H1 (cell line): ENCODE data around the gene SNX20. TPM values are rescaled to one million over a fixed set of nuclear protein-coding genes. Genes with fewer than 3 reads are reported as not detected.

ENCODE experiments used
- CTCF ChIA-PET: fragments of 300-600 bp; sonication (Branson Sonifier 250); formaldehyde crosslinking; loops from one replicate; lab custom pipeline; 2021; ENCODE audit not compliant: partially characterized antibody; lab: Charles Lee
- POLR2A ChIA-PET: fragments of 300-600 bp; sonication (Branson Sonifier 250); formaldehyde crosslinking; loops from one replicate; lab custom pipeline; 2021; ENCODE audit warnings: inconsistent platforms; ENCODE audit not compliant: partially characterized antibody; lab: Charles Lee
- DNase-seq, 2 experiments: peaks; one replicate each; pipeline versions ENCODE4 v3.0.0 to v3.0.0-alpha.2; 2010 to 2022; ENCODE audit warnings: low spot score in 2 of 2, low read depth in 1 of 2, mixed read lengths in 1 of 2
- FAIRE-seq: peaks from 2 replicates; lab custom pipeline; 2011; peaks lifted over from hg19 to GRCh38; lab: Jason Lieb, UNC
- H2AFZ ChIP-seq: 2 replicates; pipeline ENCODE4 v1.8.1; 2012; ENCODE audit warnings: low read length, inconsistent platforms
- H2AK5ac ChIP-seq: 2 replicates; pipeline ENCODE4 v1.6.1; 2013; ENCODE audit warnings: low read depth, low read length
- H2BK120ac ChIP-seq: replicated peaks from 2 replicates; pipeline ENCODE3; 2013; ENCODE audit warnings: low read depth, low read length, inconsistent platforms
- H2BK12ac ChIP-seq: 2 replicates; pipeline ENCODE4 v1.6.1; 2013; ENCODE audit warnings: low read depth, low read length
- H2BK15ac ChIP-seq: 2 replicates; pipeline ENCODE4 v1.6.1; 2013; ENCODE audit warnings: low read length
- H2BK20ac ChIP-seq: 2 replicates; pipeline ENCODE4 v1.6.1; 2013; ENCODE audit warnings: low read length
- H2BK5ac ChIP-seq: 2 replicates; pipeline ENCODE4 v1.6.1; 2013; ENCODE audit warnings: low read depth, low read length
- H3K14ac ChIP-seq: 2 replicates; pipeline ENCODE4 v1.6.1; 2013; ENCODE audit warnings: inconsistent platforms; ENCODE audit not compliant: insufficient read length
- H3K18ac ChIP-seq: 2 replicates; pipeline ENCODE4 v1.6.1; 2013; ENCODE audit warnings: low read length; ENCODE audit errors: extremely low read depth
- H3K23ac ChIP-seq: 2 replicates; pipeline ENCODE4 v1.6.1; 2013; ENCODE audit warnings: inconsistent platforms; ENCODE audit not compliant: insufficient read length
- H3K23me2 ChIP-seq: 2 replicates; pipeline ENCODE4 v1.6.1; 2013; ENCODE audit warnings: low read depth, low read length
- H3K27ac ChIP-seq: 2 replicates; pipeline ENCODE4 v1.6.1; 2011; ENCODE audit warnings: low read depth, low read length, inconsistent platforms
- H3K27me3 ChIP-seq, 4 experiments: replicated peaks in 1 of 4; 1 replicate in 1 of 4; 2 replicates in 3 of 4; pipeline versions ENCODE4 v1.6.1 to v1.8.1; 2011 to 2013; ENCODE audit warnings: low read length in 3 of 4, mild to moderate bottlenecking in 3 of 4, inconsistent platforms in 2 of 4, mixed read lengths in 2 of 4, moderate library complexity in 1 of 4; ENCODE audit not compliant: control insufficient read depth in 3 of 4, insufficient read depth in 3 of 4; ENCODE audit errors: extremely low read depth in 1 of 4
- H3K36me3 ChIP-seq, 4 experiments: 2 replicates each; pipeline versions ENCODE4 v1.6.1 to v1.8.1; 2011 to 2013; ENCODE audit warnings: mild to moderate bottlenecking in 4 of 4, low read length in 3 of 4, moderate library complexity in 2 of 4, control low read depth in 1 of 4, inconsistent platforms in 1 of 4; ENCODE audit not compliant: insufficient read depth in 4 of 4, control insufficient read depth in 2 of 4
- H3K4ac ChIP-seq: replicated peaks from 2 replicates; pipeline ENCODE3; 2013; ENCODE audit warnings: low read length, low read depth, mixed read lengths, inconsistent platforms; ENCODE audit not compliant: insufficient read length
- H3K4me1 ChIP-seq, 4 experiments: replicated peaks in 1 of 4; 1 replicate in 1 of 4; 2 replicates in 3 of 4; pipeline versions ENCODE4 v1.6.1 to v1.8.1; 2011 to 2013; ENCODE audit warnings: low read length in 3 of 4, inconsistent platforms in 2 of 4, mixed read lengths in 1 of 4; ENCODE audit not compliant: insufficient read depth in 4 of 4, control insufficient read depth in 3 of 4
- H3K4me2 ChIP-seq, 2 experiments: 2 replicates each; pipeline versions ENCODE4 v1.6.1 to v1.8.1; 2011 to 2013; ENCODE audit warnings: low read depth in 2 of 2, low read length in 2 of 2, control low read depth in 1 of 2, inconsistent platforms in 1 of 2, mild to moderate bottlenecking in 1 of 2; ENCODE audit not compliant: insufficient read depth in 1 of 2
- H3K4me3 ChIP-seq, 4 experiments: fragments of 200-600, 300-600 bp in 1 of 4; sonication (generic), shearing (Covaris generic), sonication (Bioruptor Twin) in 1 of 4; 2 replicates each; pipeline versions ENCODE4 v1.5.1 to v1.8.1; 2011 to 2016; ENCODE audit warnings: low read length in 4 of 4, low read depth in 3 of 4, control low read depth in 2 of 4, inconsistent platforms in 2 of 4, mild to moderate bottlenecking in 2 of 4, mixed read lengths in 1 of 4, moderate library complexity in 1 of 4; ENCODE audit not compliant: insufficient read depth in 2 of 4; ENCODE audit errors: extremely low read depth in 1 of 4
- H3K56ac ChIP-seq: replicated peaks from 2 replicates; pipeline ENCODE3; 2013; ENCODE audit warnings: low read depth, mild to moderate bottlenecking, mixed read lengths, low read length, inconsistent platforms; ENCODE audit not compliant: insufficient read length
- H3K79me1 ChIP-seq: 2 replicates; pipeline ENCODE4 v1.6.1; 2013; ENCODE audit warnings: low read depth, low read length, control low read depth
- H3K79me2 ChIP-seq, 2 experiments: 2 replicates each; pipeline versions ENCODE4 v1.6.1 to v1.8.1; 2012 to 2013; ENCODE audit warnings: low read length in 2 of 2, mild to moderate bottlenecking in 2 of 2, inconsistent platforms in 1 of 2; ENCODE audit not compliant: insufficient read depth in 2 of 2, control insufficient read depth in 1 of 2
- H3K9ac ChIP-seq, 4 experiments: replicated peaks in 1 of 4; 1 replicate in 1 of 4; 2 replicates in 3 of 4; pipeline versions ENCODE4 v1.6.1 to v1.8.1; 2011 to 2013; ENCODE audit warnings: low read depth in 3 of 4, low read length in 3 of 4, control low read depth in 2 of 4, mild to moderate bottlenecking in 2 of 4, moderate library complexity in 2 of 4, inconsistent platforms in 1 of 4; ENCODE audit errors: extremely low read depth in 1 of 4
- H3K9me3 ChIP-seq, 2 experiments: 2 replicates each; pipeline versions ENCODE4 v1.6.1 to v1.8.1; 2012 to 2013; ENCODE audit warnings: mild to moderate bottlenecking in 2 of 2, moderate library complexity in 2 of 2, control low read depth in 1 of 2, inconsistent platforms in 1 of 2, low read depth in 1 of 2, low read length in 1 of 2, mixed read lengths in 1 of 2; ENCODE audit not compliant: insufficient read depth in 2 of 2
- H4K20me1 ChIP-seq, 2 experiments: replicated peaks in 1 of 2; 2 replicates each; pipeline versions ENCODE3 to v1.8.1; 2011 to 2013; ENCODE audit warnings: inconsistent platforms in 2 of 2, low read length in 2 of 2, mild to moderate bottlenecking in 1 of 2; ENCODE audit not compliant: insufficient read depth in 2 of 2, control insufficient read depth in 1 of 2
- H4K5ac ChIP-seq: 2 replicates; pipeline ENCODE4 v1.6.1; 2013; ENCODE audit warnings: low read length, low read depth, mixed read lengths, inconsistent platforms; ENCODE audit not compliant: insufficient read length
- H4K8ac ChIP-seq: 2 replicates; pipeline ENCODE4 v1.8.0; 2013; ENCODE audit warnings: mild to moderate bottlenecking, moderate library complexity, low read length, inconsistent platforms; ENCODE audit not compliant: insufficient read depth; ENCODE audit errors: extremely low read depth
- H4K91ac ChIP-seq: replicated peaks from 2 replicates; pipeline ENCODE3; 2013; ENCODE audit warnings: low read length, mixed read lengths, inconsistent platforms; ENCODE audit not compliant: insufficient read length
- ASH2L ChIP-seq: fragments of 200-600, 300-600 bp; sonication (generic); IDR thresholded peaks from one replicate; pipeline ENCODE4 v1.7.1; 2017; ENCODE audit warnings: low read length
- BACH1 ChIP-seq: IDR thresholded peaks from 2 replicates; pipeline ENCODE4 v1.6.1; 2012; ENCODE audit warnings: low read length, improper control_type of control experiment
- CBX5 ChIP-seq: fragments of 300-800, 300-1000 bp; sonication (generic); IDR thresholded peaks from 2 replicates; pipeline ENCODE4 v1.7.1; 2016; ENCODE audit warnings: antibody characterized with exemption, low read length, low read depth
- CHD1 ChIP-seq: IDR thresholded peaks from 2 replicates; pipeline ENCODE4 v1.6.1; 2012; ENCODE audit warnings: low read depth, low read length, improper control_type of control experiment
- JUN ChIP-seq: IDR thresholded peaks from 2 replicates; pipeline ENCODE4 v1.6.1; 2011; ENCODE audit warnings: low read depth, mild to moderate bottlenecking, improper control_type of control experiment, low read length
- POLR2A ChIP-seq, 2 experiments: IDR thresholded peaks; 1 replicate in 1 of 2; 2 replicates in 1 of 2; pipeline ENCODE4 v1.6.1; 2011; ENCODE audit warnings: low read depth in 2 of 2, low read length in 2 of 2, mild to moderate bottlenecking in 2 of 2; ENCODE audit errors: control extremely low read depth in 1 of 2
- SIX5 ChIP-seq: IDR thresholded peaks from 2 replicates; pipeline ENCODE4 v1.6.1; 2011; ENCODE audit warnings: mild to moderate bottlenecking, low read depth, low read length
- SP4 ChIP-seq: IDR thresholded peaks from 2 replicates; pipeline ENCODE4 v1.6.1; 2012; ENCODE audit warnings: low read length, inconsistent platforms
- TCF12 ChIP-seq: IDR thresholded peaks from 2 replicates; pipeline ENCODE4 v1.6.1; 2011; ENCODE audit warnings: low read depth, mild to moderate bottlenecking, low read length
- WGBS, 2 experiments: shearing (Covaris generic) in 1 of 2; methylation state at CpG; one replicate each; pipeline versions ENCODE4 v1.1.6 to v1.1.7; 2013 to 2015; ENCODE audit warnings: low lambda C conversion rate in 2 of 2, mixed read lengths in 2 of 2, inconsistent platforms in 1 of 2, low coverage in 1 of 2, missing lambda C conversion rate in 1 of 2; ENCODE audit not compliant: insufficient replicate concordance in 2 of 2, insufficient coverage in 1 of 2, insufficient read length in 1 of 2; ENCODE audit errors: extremely low coverage in 1 of 2, missing lambda C conversion rate in 1 of 2; 5-methylcytosine and 5-hydroxymethylcytosine counted together
- polyA plus RNA-seq, 7 experiments: library from polyadenylated mRNA; depleted of rRNA in 3 of 7; stranded (reverse) in 5 of 7; unstranded in 2 of 7; fragments of >200 nt in 5 of 7; fragments of 200-250 nt in 2 of 7; gene quantifications; 1 replicate in 5 of 7; 2 replicates in 1 of 7; 4 replicates in 1 of 7; pipeline versions ENCODE4 v1.2.1 to v1.2.3, GENCODE V29; 2011 to 2013; ENCODE audit warnings: missing spikeins in 2 of 7, mixed read lengths in 2 of 7
- total RNA-seq: library from RNA; stranded (reverse); fragmentation: NEBNext Ultra II Directional; extraction: Animal tissue kit (Norgen Biotek cat#: 25700); gene quantifications from 2 replicates; pipeline ENCODE4 v1.2.1, GENCODE V29; 2021
- TF ChIP-seq, protein P1 (sequence below), 3 experiments: IDR thresholded peaks; 1 replicate in 2 of 3; 2 replicates in 1 of 3; pipeline versions ENCODE4 v1.5.1 to v1.6.1; 2011; ENCODE audit warnings: low read length in 3 of 3, mild to moderate bottlenecking in 3 of 3, inconsistent platforms in 2 of 3, low read depth in 1 of 3, moderate library complexity in 1 of 3; ENCODE audit not compliant: insufficient read depth in 1 of 3; ENCODE audit errors: control extremely low read depth in 1 of 3
- TF ChIP-seq, protein P2 (sequence below): IDR thresholded peaks from 2 replicates; pipeline ENCODE4 v1.6.1; 2012; ENCODE audit warnings: inconsistent platforms

SNX20 gene
- total and polyA plus RNA-seq, 2 of the 8 experiments (the other 6 are each of a cell fraction or from before 2014, with no cell fraction given) = not detected

DNA sequence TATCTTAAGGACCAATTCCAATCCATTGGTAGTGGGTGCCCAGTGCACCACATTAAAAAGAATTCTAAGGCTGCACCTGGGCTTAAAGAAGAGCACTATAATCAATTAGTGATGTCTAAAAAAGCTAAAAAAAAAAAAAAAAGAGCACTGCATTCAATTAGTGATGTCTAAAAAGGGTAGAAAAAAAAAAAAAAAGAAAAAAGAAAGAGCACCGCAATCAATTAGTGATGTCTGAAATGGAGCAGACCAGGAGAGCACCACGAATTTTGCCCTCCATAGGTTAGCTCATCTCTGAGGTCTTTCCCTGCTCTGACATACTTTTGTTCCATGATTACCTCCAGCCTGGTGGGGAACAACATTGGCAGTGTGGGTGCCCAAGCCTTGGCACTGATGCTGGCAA lies 41.8 kb upstream of the SNX20 start:
- H3K4me2 ChIP-seq = no peak overlapping the region
- H2BK12ac ChIP-seq = no peak overlapping the region
- FAIRE-seq = no peak
- H3K23ac ChIP-seq = no peak overlapping the region
- no peak overlapping the region for H2BK120ac ChIP-seq
- no peak overlapping the region for H3K14ac ChIP-seq
- H4K20me1 ChIP-seq = no peaks in the 10 kb centered on the region
- no peaks in the 10 kb centered on the region for H3K23me2 ChIP-seq
- DNase-seq = no peak
- H3K18ac ChIP-seq = no peak overlapping the region
- no peaks in the 10 kb centered on the region for H3K27me3 ChIP-seq
- H3K79me2 ChIP-seq = no peaks in the 10 kb centered on the region
- H3K27ac ChIP-seq = no peak overlapping the region
- TF ChIP-seq SIX5 = no peak
- TF ChIP-seq, protein P1, sequence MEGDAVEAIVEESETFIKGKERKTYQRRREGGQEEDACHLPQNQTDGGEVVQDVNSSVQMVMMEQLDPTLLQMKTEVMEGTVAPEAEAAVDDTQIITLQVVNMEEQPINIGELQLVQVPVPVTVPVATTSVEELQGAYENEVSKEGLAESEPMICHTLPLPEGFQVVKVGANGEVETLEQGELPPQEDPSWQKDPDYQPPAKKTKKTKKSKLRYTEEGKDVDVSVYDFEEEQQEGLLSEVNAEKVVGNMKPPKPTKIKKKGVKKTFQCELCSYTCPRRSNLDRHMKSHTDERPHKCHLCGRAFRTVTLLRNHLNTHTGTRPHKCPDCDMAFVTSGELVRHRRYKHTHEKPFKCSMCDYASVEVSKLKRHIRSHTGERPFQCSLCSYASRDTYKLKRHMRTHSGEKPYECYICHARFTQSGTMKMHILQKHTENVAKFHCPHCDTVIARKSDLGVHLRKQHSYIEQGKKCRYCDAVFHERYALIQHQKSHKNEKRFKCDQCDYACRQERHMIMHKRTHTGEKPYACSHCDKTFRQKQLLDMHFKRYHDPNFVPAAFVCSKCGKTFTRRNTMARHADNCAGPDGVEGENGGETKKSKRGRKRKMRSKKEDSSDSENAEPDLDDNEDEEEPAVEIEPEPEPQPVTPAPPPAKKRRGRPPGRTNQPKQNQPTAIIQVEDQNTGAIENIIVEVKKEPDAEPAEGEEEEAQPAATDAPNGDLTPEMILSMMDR (IDR thresholded peaks at IDR 0.05; ENCODE audit: control extremely low read depth in 1 of 3, insufficient read depth in 1 of 3, low read depth in 1 of 3, low read length in 3 of 3) = no peak
- no peak for TF ChIP-seq JUN
- no peak for TF ChIP-seq CHD1
- TF ChIP-seq TCF12 = no peak
- no peak for TF ChIP-seq CBX5
- no peak for TF ChIP-seq BACH1
- TF ChIP-seq POLR2A (IDR thresholded peaks at IDR 0.05; ENCODE audit: control extremely low read depth in 1 of 2, low read depth in 2 of 2, low read length in 2 of 2) = no peak
- TF ChIP-seq, protein P2, sequence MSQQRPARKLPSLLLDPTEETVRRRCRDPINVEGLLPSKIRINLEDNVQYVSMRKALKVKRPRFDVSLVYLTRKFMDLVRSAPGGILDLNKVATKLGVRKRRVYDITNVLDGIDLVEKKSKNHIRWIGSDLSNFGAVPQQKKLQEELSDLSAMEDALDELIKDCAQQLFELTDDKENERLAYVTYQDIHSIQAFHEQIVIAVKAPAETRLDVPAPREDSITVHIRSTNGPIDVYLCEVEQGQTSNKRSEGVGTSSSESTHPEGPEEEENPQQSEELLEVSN = no peak
- no peak for TF ChIP-seq ASH2L
- no peak for TF ChIP-seq SP4
- no peak overlapping the region for H3K4ac ChIP-seq
- H3K36me3 ChIP-seq = no peaks in the 10 kb centered on the region
- H2AK5ac ChIP-seq = no peak overlapping the region
- no peak overlapping the region for H2AFZ ChIP-seq
- no peak overlapping the region for H3K9ac ChIP-seq
- POLR2A ChIA-PET = no interaction called here
- H3K56ac ChIP-seq = no peak overlapping the region
- H2BK5ac ChIP-seq = no peak overlapping the region
- no peak overlapping the region for H3K4me3 ChIP-seq
- H2BK20ac ChIP-seq = no peak overlapping the region
- no peaks in the 10 kb centered on the region for H3K79me1 ChIP-seq
- CTCF ChIA-PET = interaction anchor here (2.0 to 2.2 kb wide), 2 partner anchors 13 to 84 kb away, joined by 7 to 8 read pairs; no protein-coding TSS in a partner anchor
- no peak overlapping the region for H4K8ac ChIP-seq
- no peaks in the 10 kb centered on the region for H3K9me3 ChIP-seq
- peaks cover 0 to 9% (median 3%) of the 10 kb centered on the region in 4 experiments; a peak in 5 of 7 replicates for H3K4me1 ChIP-seq
- H4K5ac ChIP-seq = no peak overlapping the region
- 67% methylated on average over 1 of the region's 2 CpGs; no CpG with 5 or more reads in 1 of the 2 experiments for WGBS, 2 experiments
- H2BK15ac ChIP-seq = no peak overlapping the region
- no peak overlapping the region for H4K91ac ChIP-seq
